WTC11 (cell line): ENCODE data around the gene TIAM2. TPM values are rescaled to one million over a fixed set of nuclear protein-coding genes. Genes with fewer than 3 reads are reported as not detected.
"Not testable (repeated sequence)": the region's sequence is repeated elsewhere in the genome, so short reads cannot be mapped to it uniquely, and the experiment has no call there.

Experiments used
- ATAC-seq: fragments of 200-7000 bp; cut with Tn5 transposase; 2 replicates; pipeline ENCODE4 v1.10.0; 2021; ENCODE audit warnings: mild to moderate bottlenecking, moderate library complexity
- CTCF ChIA-PET: fragments of 300-600 bp; sonication (Branson Sonifier 250); formaldehyde crosslinking; loops from one replicate; lab custom pipeline; 2021; ENCODE audit warnings: antibody characterized with exemption; lab: Charles Lee
- POLR2A ChIA-PET: fragments of 350-600 bp; sonication (Branson Sonifier 250); formaldehyde crosslinking; loops from one replicate; lab custom pipeline; 2021; ENCODE audit warnings: antibody characterized with exemption; lab: Charles Lee
- DNase-seq: peaks from one replicate; pipeline ENCODE4 v3.0.0; 2021; ENCODE audit warnings: low spot score
- H3K27ac Mint-ChIP-seq: 2 replicates; pipeline ENCODE4 v1.8.0; 2021; ENCODE audit warnings: mixed read lengths
- H3K27me3 Mint-ChIP-seq: 2 replicates; pipeline ENCODE4 v1.8.0; 2021; ENCODE audit warnings: low read depth, mild to moderate bottlenecking, moderate library complexity, mixed read lengths
- H3K36me3 Mint-ChIP-seq: 2 replicates; pipeline ENCODE4 v1.8.0; 2021; ENCODE audit warnings: mixed read lengths
- H3K4me1 Mint-ChIP-seq: 2 replicates; pipeline ENCODE4 v1.8.0; 2022; ENCODE audit warnings: mixed read lengths
- H3K4me3 Mint-ChIP-seq: 2 replicates; pipeline ENCODE4 v1.8.0; 2021; ENCODE audit warnings: mild to moderate bottlenecking, moderate library complexity, mixed read lengths
- H3K9me3 Mint-ChIP-seq: 2 replicates; pipeline ENCODE4 v1.8.0; 2021; ENCODE audit warnings: mixed read lengths
- ATF1 ChIP-seq: sonication (generic); formaldehyde crosslinking; IDR thresholded peaks from 2 replicates; pipeline ENCODE4 v1.8.1; 2023; ENCODE audit warnings: mild to moderate bottlenecking, moderate library complexity, missing genetic modification reagents
- CREB1 ChIP-seq: sonication (generic); formaldehyde crosslinking; IDR thresholded peaks from 2 replicates; pipeline ENCODE4 v1.8.0; 2023; ENCODE audit warnings: mild to moderate bottlenecking, missing genetic modification reagents
- ETV6 ChIP-seq: sonication (generic); formaldehyde crosslinking; IDR thresholded peaks from 2 replicates; pipeline ENCODE4 v1.8.1; 2022; ENCODE audit warnings: mild to moderate bottlenecking, missing genetic modification reagents
- FOXK1 ChIP-seq: sonication (generic); formaldehyde crosslinking; IDR thresholded peaks from 2 replicates; pipeline ENCODE4 v1.8.0; 2022; ENCODE audit warnings: mild to moderate bottlenecking, moderate library complexity, missing genetic modification reagents
- KAT7 ChIP-seq: sonication (generic); formaldehyde crosslinking; IDR thresholded peaks from 2 replicates; pipeline ENCODE4 v1.8.1; 2023; ENCODE audit warnings: missing genetic modification reagents, mild to moderate bottlenecking, borderline replicate concordance
- NFE2L1 ChIP-seq: sonication (generic); formaldehyde crosslinking; IDR thresholded peaks from 2 replicates; pipeline ENCODE4 v1.8.1; 2023; ENCODE audit warnings: missing genetic modification reagents
- SMAD3 ChIP-seq: sonication (generic); formaldehyde crosslinking; IDR thresholded peaks from 2 replicates; pipeline ENCODE4 v1.8.0; 2022; ENCODE audit warnings: missing genetic modification reagents, mild to moderate bottlenecking, borderline replicate concordance
- ZBTB21 ChIP-seq: sonication (generic); formaldehyde crosslinking; IDR thresholded peaks from 2 replicates; pipeline ENCODE4 v1.8.1; 2023; ENCODE audit warnings: mild to moderate bottlenecking, missing genetic modification reagents, borderline replicate concordance
- ZNF138 ChIP-seq: sonication (generic); formaldehyde crosslinking; conservative IDR thresholded peaks from 2 replicates; pipeline ENCODE4 v1.8.1; 2022; ENCODE audit warnings: mild to moderate bottlenecking, moderate library complexity, missing genetic modification reagents
- total RNA-seq: library from RNA; stranded (reverse); gene quantifications from 3 replicates; pipeline ENCODE4 v1.2.3, GENCODE V29; 2021
- TF ChIP-seq, protein P1 (sequence below): sonication (generic); formaldehyde crosslinking; IDR thresholded peaks from 2 replicates; pipeline ENCODE4 v1.8.1; 2022; ENCODE audit warnings: missing genetic modification reagents, borderline replicate concordance
- TF ChIP-seq, protein P2 (sequence below): sonication (generic); formaldehyde crosslinking; IDR thresholded peaks from 2 replicates; pipeline ENCODE4 v1.8.1; 2023; ENCODE audit warnings: mild to moderate bottlenecking, missing genetic modification reagents
- TF ChIP-seq, protein P3 (sequence below): sonication (generic); formaldehyde crosslinking; IDR thresholded peaks from 2 replicates; pipeline ENCODE4 v1.8.0; 2022; ENCODE audit warnings: mild to moderate bottlenecking, missing genetic modification reagents
- TF ChIP-seq, protein P4 (sequence below): sonication (generic); formaldehyde crosslinking; IDR thresholded peaks from 2 replicates; pipeline ENCODE4 v1.8.0; 2023; ENCODE audit warnings: missing genetic modification reagents
- TF ChIP-seq, protein P5 (sequence below): sonication (generic); formaldehyde crosslinking; conservative IDR thresholded peaks from 2 replicates; pipeline ENCODE4 v1.8.1; 2022; ENCODE audit warnings: mild to moderate bottlenecking, missing genetic modification reagents
- TF ChIP-seq, protein P6 (sequence below): sonication (generic); formaldehyde crosslinking; IDR thresholded peaks from 2 replicates; pipeline ENCODE4 v1.8.1; 2023; ENCODE audit warnings: mild to moderate bottlenecking, moderate library complexity, missing genetic modification reagents

Gene TIAM2
- total RNA-seq, 1 experiment from 2014 or later = 15.1 TPM

DNA sequence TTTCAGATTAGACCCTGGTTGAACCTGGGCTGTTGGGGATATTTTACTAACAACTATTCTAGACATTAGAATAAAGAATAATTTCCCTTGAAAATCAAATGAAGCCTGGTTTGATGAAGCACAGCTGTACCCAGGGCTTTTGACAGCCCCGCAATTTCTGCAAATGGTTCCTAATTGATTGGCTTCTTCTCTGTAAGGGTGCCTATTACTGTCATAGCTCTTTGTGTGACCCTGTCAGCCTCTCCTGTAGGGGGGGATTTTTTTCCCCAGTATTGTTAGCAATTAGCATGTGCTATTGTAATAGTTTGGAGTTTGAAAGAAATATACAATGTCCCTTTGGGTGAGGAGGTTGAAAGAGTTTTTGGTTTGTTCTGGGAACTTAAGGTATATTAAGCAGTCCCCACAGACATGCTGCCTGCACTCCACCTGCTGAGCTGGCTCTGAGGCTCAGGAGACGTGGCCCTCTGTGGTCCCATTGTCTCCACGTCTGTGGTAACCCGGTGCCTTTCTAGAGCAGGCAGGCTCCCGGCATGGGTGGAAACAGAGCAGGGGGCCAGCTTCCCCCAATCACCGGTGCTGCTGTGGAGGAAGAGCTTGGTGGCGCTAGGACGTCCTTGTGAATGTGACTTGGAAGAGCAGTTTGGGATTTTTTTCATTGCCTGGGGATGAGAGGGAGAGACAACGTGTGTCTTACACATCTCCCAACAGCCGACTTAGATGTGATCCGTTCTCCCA, 221.4 kb downstream of the TIAM2 start:
- ChIA-PET CTCF (interaction anchor here (1.0 to 1.5 kb wide), 5 partner anchors 9 to 64 kb away, joined by 3 to 5 read pairs (median 4); no protein-coding TSS in a partner anchor), POLR2A (no interaction called here)
- TF ChIP-seq, protein P1, sequence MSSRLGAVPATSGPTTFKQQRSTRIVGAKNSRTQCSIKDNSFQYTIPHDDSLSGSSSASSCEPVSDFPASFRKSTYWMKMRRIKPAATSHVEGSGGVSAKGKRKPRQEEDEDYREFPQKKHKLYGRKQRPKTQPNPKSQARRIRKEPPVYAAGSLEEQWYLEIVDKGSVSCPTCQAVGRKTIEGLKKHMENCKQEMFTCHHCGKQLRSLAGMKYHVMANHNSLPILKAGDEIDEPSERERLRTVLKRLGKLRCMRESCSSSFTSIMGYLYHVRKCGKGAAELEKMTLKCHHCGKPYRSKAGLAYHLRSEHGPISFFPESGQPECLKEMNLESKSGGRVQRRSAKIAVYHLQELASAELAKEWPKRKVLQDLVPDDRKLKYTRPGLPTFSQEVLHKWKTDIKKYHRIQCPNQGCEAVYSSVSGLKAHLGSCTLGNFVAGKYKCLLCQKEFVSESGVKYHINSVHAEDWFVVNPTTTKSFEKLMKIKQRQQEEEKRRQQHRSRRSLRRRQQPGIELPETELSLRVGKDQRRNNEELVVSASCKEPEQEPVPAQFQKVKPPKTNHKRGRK (CRISPR knock-in tag) = no peak
- TF ChIP-seq NFE2L1 (CRISPR knock-in tag) (no peak), CREB1 (CRISPR knock-in tag) (no peak), ZNF138 (no peak), ATF1 (CRISPR knock-in tag) (no peak), ETV6 (CRISPR knock-in tag) (no peak), ZBTB21 (CRISPR knock-in tag) (no peak), SMAD3 (no peak), KAT7 (no peak), FOXK1 (CRISPR knock-in tag) (no peak)
- TF ChIP-seq, protein P2, sequence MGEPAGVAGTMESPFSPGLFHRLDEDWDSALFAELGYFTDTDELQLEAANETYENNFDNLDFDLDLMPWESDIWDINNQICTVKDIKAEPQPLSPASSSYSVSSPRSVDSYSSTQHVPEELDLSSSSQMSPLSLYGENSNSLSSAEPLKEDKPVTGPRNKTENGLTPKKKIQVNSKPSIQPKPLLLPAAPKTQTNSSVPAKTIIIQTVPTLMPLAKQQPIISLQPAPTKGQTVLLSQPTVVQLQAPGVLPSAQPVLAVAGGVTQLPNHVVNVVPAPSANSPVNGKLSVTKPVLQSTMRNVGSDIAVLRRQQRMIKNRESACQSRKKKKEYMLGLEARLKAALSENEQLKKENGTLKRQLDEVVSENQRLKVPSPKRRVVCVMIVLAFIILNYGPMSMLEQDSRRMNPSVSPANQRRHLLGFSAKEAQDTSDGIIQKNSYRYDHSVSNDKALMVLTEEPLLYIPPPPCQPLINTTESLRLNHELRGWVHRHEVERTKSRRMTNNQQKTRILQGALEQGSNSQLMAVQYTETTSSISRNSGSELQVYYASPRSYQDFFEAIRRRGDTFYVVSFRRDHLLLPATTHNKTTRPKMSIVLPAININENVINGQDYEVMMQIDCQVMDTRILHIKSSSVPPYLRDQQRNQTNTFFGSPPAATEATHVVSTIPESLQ (CRISPR knock-in tag) = no peak
- TF ChIP-seq, protein P3, sequence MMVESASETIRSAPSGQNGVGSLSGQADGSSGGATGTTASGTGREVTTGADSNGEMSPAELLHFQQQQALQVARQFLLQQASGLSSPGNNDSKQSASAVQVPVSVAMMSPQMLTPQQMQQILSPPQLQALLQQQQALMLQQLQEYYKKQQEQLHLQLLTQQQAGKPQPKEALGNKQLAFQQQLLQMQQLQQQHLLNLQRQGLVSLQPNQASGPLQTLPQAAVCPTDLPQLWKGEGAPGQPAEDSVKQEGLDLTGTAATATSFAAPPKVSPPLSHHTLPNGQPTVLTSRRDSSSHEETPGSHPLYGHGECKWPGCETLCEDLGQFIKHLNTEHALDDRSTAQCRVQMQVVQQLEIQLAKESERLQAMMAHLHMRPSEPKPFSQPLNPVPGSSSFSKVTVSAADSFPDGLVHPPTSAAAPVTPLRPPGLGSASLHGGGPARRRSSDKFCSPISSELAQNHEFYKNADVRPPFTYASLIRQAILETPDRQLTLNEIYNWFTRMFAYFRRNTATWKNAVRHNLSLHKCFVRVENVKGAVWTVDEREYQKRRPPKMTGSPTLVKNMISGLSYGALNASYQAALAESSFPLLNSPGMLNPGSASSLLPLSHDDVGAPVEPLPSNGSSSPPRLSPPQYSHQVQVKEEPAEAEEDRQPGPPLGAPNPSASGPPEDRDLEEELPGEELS = no peak
- TF ChIP-seq, protein P4, sequence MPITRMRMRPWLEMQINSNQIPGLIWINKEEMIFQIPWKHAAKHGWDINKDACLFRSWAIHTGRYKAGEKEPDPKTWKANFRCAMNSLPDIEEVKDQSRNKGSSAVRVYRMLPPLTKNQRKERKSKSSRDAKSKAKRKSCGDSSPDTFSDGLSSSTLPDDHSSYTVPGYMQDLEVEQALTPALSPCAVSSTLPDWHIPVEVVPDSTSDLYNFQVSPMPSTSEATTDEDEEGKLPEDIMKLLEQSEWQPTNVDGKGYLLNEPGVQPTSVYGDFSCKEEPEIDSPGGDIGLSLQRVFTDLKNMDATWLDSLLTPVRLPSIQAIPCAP = no peak
- TF ChIP-seq, protein P5, sequence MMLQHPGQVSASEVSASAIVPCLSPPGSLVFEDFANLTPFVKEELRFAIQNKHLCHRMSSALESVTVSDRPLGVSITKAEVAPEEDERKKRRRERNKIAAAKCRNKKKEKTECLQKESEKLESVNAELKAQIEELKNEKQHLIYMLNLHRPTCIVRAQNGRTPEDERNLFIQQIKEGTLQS (CRISPR knock-in tag) = no peak
- TF ChIP-seq, protein P6, sequence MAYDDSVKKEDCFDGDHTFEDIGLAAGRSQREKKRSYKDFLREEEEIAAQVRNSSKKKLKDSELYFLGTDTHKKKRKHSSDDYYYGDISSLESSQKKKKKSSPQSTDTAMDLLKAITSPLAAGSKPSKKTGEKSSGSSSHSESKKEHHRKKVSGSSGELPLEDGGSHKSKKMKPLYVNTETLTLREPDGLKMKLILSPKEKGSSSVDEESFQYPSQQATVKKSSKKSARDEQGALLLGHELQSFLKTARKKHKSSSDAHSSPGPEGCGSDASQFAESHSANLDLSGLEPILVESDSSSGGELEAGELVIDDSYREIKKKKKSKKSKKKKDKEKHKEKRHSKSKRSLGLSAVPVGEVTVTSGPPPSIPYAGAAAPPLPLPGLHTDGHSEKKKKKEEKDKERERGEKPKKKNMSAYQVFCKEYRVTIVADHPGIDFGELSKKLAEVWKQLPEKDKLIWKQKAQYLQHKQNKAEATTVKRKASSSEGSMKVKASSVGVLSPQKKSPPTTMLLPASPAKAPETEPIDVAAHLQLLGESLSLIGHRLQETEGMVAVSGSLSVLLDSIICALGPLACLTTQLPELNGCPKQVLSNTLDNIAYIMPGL (CRISPR knock-in tag) = no peak
- Mint-ChIP-seq H3K4me1 (peaks cover 15% of the 10 kb centered on the region), H3K9me3 (peaks cover 10% of the 10 kb centered on the region), H3K27ac (peak overlapping the region; percentile 3; the same call in 1 of the 2 replicates), H3K27me3 (no peaks in the 10 kb centered on the region), H3K36me3 (peaks cover 12% of the 10 kb centered on the region), H3K4me3 (no peak overlapping the region)
- ATAC-seq = peak; percentile 83
- peak; percentile 33 for DNase-seq

DNA sequence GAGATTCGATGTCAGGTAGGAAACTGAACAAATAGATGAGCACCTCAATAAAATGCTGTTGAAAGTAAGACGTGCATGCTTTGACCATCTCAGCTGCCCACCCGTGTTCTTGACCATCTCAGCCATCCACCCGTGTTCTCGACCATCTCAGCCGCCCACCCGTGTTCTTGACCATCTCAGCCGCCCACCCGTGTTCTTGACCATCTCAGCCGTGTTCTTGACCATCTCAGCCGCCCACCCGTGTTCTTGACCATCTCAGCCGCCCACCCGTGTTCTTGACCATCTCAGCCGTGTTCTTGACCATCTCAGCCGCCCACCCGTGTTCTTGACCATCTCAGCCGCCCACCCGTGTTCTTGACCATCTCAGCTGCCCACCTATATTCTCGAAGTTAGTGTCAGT, 223.6 kb downstream of the TIAM2 start:
- ATAC-seq, H3K27me3 Mint-ChIP-seq, DNase-seq, CTCF ChIA-PET, H3K36me3 Mint-ChIP-seq, H3K9me3 Mint-ChIP-seq, H3K4me3 Mint-ChIP-seq, POLR2A ChIA-PET, H3K27ac Mint-ChIP-seq: not testable (repeated sequence)
- H3K4me1 Mint-ChIP-seq = peaks cover 18% of the 10 kb centered on the region
